ENCODE data around the gene PCTP.
A peak's percentile ranks its signal among the peaks of the same experiment; 100 is the strongest.

DNA sequence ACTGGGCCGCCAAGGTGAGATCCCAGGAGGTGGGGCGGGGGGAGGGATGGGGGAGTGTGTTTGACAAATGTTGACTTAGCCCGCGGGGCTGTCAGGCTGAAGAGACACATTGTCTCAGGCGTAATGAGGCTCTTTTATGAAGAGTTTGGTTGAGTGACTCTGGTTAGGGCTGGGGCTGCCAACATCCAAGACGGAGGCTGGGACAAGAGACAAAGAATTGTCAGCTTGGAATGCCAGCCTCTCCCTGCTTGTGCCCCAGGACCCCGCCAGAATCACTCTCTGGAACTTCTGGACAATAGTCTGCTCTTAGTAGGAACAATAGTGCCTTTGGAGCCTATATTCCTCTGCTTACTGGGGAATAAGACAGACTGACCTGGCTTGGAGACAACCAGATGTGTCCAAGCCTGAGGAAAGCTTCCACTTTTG, 24.0 kb downstream of the PCTP start:
- peak; percentile 91 for TF ChIP-seq EP300 (IDR thresholded peaks at IDR 0.05; ENCODE audit: borderline replicate concordance)
- no peak for TF ChIP-seq YY1 (IDR thresholded peaks at IDR 0.05; ENCODE audit: low read depth)
- TF ChIP-seq, protein P1, sequence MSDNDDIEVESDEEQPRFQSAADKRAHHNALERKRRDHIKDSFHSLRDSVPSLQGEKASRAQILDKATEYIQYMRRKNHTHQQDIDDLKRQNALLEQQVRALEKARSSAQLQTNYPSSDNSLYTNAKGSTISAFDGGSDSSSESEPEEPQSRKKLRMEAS (IDR thresholded peaks at IDR 0.05) = no peak; the same call in 1 of the 2 replicates
- TF ChIP-seq TAF1 (IDR thresholded peaks at IDR 0.05; ENCODE audit: low read depth) = no peak
- no peak for TF ChIP-seq CEBPB (IDR thresholded peaks at IDR 0.05)
- no peak for TF ChIP-seq EGR1 (IDR thresholded peaks at IDR 0.05)
- TF ChIP-seq FOXM1 (IDR thresholded peaks at IDR 0.05; ENCODE audit: borderline replicate concordance, low read depth) = peak; percentile 79; the same call in 1 of the 2 replicates
- peak; percentile 92 for TF ChIP-seq TEAD4 (IDR thresholded peaks at IDR 0.05)
- TF ChIP-seq, protein P2, sequence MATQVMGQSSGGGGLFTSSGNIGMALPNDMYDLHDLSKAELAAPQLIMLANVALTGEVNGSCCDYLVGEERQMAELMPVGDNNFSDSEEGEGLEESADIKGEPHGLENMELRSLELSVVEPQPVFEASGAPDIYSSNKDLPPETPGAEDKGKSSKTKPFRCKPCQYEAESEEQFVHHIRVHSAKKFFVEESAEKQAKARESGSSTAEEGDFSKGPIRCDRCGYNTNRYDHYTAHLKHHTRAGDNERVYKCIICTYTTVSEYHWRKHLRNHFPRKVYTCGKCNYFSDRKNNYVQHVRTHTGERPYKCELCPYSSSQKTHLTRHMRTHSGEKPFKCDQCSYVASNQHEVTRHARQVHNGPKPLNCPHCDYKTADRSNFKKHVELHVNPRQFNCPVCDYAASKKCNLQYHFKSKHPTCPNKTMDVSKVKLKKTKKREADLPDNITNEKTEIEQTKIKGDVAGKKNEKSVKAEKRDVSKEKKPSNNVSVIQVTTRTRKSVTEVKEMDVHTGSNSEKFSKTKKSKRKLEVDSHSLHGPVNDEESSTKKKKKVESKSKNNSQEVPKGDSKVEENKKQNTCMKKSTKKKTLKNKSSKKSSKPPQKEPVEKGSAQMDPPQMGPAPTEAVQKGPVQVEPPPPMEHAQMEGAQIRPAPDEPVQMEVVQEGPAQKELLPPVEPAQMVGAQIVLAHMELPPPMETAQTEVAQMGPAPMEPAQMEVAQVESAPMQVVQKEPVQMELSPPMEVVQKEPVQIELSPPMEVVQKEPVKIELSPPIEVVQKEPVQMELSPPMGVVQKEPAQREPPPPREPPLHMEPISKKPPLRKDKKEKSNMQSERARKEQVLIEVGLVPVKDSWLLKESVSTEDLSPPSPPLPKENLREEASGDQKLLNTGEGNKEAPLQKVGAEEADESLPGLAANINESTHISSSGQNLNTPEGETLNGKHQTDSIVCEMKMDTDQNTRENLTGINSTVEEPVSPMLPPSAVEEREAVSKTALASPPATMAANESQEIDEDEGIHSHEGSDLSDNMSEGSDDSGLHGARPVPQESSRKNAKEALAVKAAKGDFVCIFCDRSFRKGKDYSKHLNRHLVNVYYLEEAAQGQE (IDR thresholded peaks at IDR 0.05; ENCODE audit: low read depth) = no peak
- no peak for TF ChIP-seq RAD21 (IDR thresholded peaks at IDR 0.05; ENCODE audit: low read depth)
- TF ChIP-seq, protein P3, sequence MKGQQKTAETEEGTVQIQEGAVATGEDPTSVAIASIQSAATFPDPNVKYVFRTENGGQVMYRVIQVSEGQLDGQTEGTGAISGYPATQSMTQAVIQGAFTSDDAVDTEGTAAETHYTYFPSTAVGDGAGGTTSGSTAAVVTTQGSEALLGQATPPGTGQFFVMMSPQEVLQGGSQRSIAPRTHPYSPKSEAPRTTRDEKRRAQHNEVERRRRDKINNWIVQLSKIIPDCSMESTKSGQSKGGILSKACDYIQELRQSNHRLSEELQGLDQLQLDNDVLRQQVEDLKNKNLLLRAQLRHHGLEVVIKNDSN (IDR thresholded peaks at IDR 0.05) = no peak
- no peak for TF ChIP-seq CREB1 (IDR thresholded peaks at IDR 0.05; ENCODE audit: low read depth)
- peak; percentile 88 for TF ChIP-seq NFIC (IDR thresholded peaks at IDR 0.05)
- TF ChIP-seq ZBTB7A (IDR thresholded peaks at IDR 0.05; ENCODE audit: low read depth) = no peak; the same call in 1 of the 2 replicates
